HCT116 (cell line): ENCODE results near the gene BCAN. TPM values are rescaled to one million over a fixed set of nuclear protein-coding genes. Genes with fewer than 3 reads are reported as not detected.

ENCODE experiments used
- ATAC-seq: fragments of 200-7000 bp; cut with Tn5 transposase; 2 replicates; pipeline ENCODE4 v1.9.1; 2020; ENCODE audit warnings: mild to moderate bottlenecking, moderate library complexity
- BruUV-seq: library from RNA; stranded (reverse); fragments of 400-500 nt; replicated peaks from 2 replicates; lab custom pipeline; 2021; lab: Mats Ljungman, UMichigan
- CTCF ChIA-PET: fragments of 300-600 bp; sonication (Branson Sonifier 250); formaldehyde crosslinking; loops from one replicate; lab custom pipeline; 2021; ENCODE audit warnings: antibody characterized with exemption; lab: Charles Lee
- POLR2A ChIA-PET: fragments of 300-600, 350-600 bp; sonication (Branson Sonifier 250); formaldehyde crosslinking; loops from one replicate; lab custom pipeline; 2021; ENCODE audit warnings: antibody characterized with exemption; lab: Charles Lee
- RAD21 ChIA-PET, 2 experiments: fragments of 300-600 bp; sonication (Branson Sonifier 250); formaldehyde crosslinking; loops; one replicate each; lab custom pipeline; 2023; ENCODE audit warnings: low total read pairs in 2 of 2; ENCODE audit not compliant: uncharacterized antibody in 2 of 2, unreplicated experiment in 2 of 2, low non-redundant PET in 1 of 2; lab: Charles Lee
- DNase-seq: peaks from one replicate; pipeline ENCODE4 v3.0.0-alpha.2; 2010; ENCODE audit warnings: low read depth, low spot score
- H2AFZ ChIP-seq: fragments of 200-600 bp; shearing (Covaris generic), sonication (generic); 2 replicates; pipeline ENCODE4 v1.6.1; 2017; ENCODE audit warnings: low read depth, mixed run types, mixed read lengths, antibody characterized with exemption, low read length; ENCODE audit not compliant: poor library complexity, severe bottlenecking
- H3K27ac ChIP-seq: 2 replicates; pipeline ENCODE4 v1.5.1; 2012; ENCODE audit warnings: low read depth, low read length
- H3K27me3 ChIP-seq: fragments of 200-600 bp; sonication (generic); 2 replicates; pipeline ENCODE4 v1.6.1; 2016; ENCODE audit warnings: mixed run types, low read length, mixed read lengths; ENCODE audit not compliant: insufficient read depth
- H3K36me3 ChIP-seq, 2 experiments: fragments of 200-500 bp in 1 of 2; fragments of 200-600 bp in 1 of 2; sonication (Bioruptor generic) in 1 of 2; sonication (generic) in 1 of 2; 2 replicates each; pipeline versions ENCODE4 v1.5.1 to v1.6.1; 2014 to 2016; ENCODE audit warnings: low read length in 2 of 2, inconsistent platforms in 1 of 2, mixed read lengths in 1 of 2, mixed run types in 1 of 2; ENCODE audit not compliant: insufficient read depth in 2 of 2, control insufficient read depth in 1 of 2
- H3K4me1 ChIP-seq, 2 experiments: fragments of 200-600 bp in 1 of 2; sonication (generic) in 1 of 2; 2 replicates each; pipeline versions ENCODE4 v1.5.1 to v1.6.1; 2012 to 2017; ENCODE audit warnings: low read length in 2 of 2, inconsistent platforms in 1 of 2, mild to moderate bottlenecking in 1 of 2, mixed read lengths in 1 of 2, mixed run types in 1 of 2, moderate library complexity in 1 of 2; ENCODE audit not compliant: insufficient read depth in 2 of 2, control insufficient read depth in 1 of 2
- H3K4me2 ChIP-seq: fragments of 200-600 bp; sonication (generic); 2 replicates; pipeline ENCODE4 v1.6.1; 2017; ENCODE audit warnings: mixed run types, low read length, mixed read lengths
- H3K4me3 ChIP-seq, 2 experiments: fragments of 200-600 bp in 1 of 2; sonication (generic) in 1 of 2; replicated peaks in 1 of 2; 2 replicates each; pipeline ENCODE4 v1.5.1; 2011 to 2016; ENCODE audit warnings: low read length in 2 of 2, control low read depth in 1 of 2, low read depth in 1 of 2, mild to moderate bottlenecking in 1 of 2, mixed read lengths in 1 of 2, mixed run types in 1 of 2
- H3K79me2 ChIP-seq: fragments of 200-600 bp; sonication (generic); 2 replicates; pipeline ENCODE4 v1.6.1; 2017; ENCODE audit warnings: mild to moderate bottlenecking, mixed run types, low read length, moderate library complexity, mixed read lengths; ENCODE audit not compliant: insufficient read depth
- H3K9ac ChIP-seq: fragments of 200-600 bp; sonication (generic); 2 replicates; pipeline ENCODE4 v1.6.1; 2016; ENCODE audit warnings: low read length, mixed read lengths
- H3K9me2 ChIP-seq: fragments of 200-600 bp; sonication (generic), shearing (Covaris generic); 2 replicates; pipeline ENCODE4 v1.6.1; 2017; ENCODE audit warnings: mixed run types, mild to moderate bottlenecking, moderate library complexity; ENCODE audit not compliant: insufficient read depth
- H3K9me3 ChIP-seq, 2 experiments: fragments of 200-500 bp in 1 of 2; fragments of 200-600 bp in 1 of 2; sonication (Bioruptor generic) in 1 of 2; sonication (generic) in 1 of 2; 2 replicates each; pipeline ENCODE4 v1.6.1; 2014 to 2017; ENCODE audit warnings: low read length in 2 of 2, mixed read lengths in 2 of 2, inconsistent platforms in 1 of 2, low read depth in 1 of 2, mild to moderate bottlenecking in 1 of 2, mixed run types in 1 of 2, moderate library complexity in 1 of 2; ENCODE audit not compliant: control insufficient read depth in 1 of 2, insufficient read depth in 1 of 2
- H4K20me1 ChIP-seq: fragments of 200-600 bp; sonication (generic), shearing (Covaris generic); 2 replicates; pipeline ENCODE4 v1.6.1; 2017; ENCODE audit warnings: mixed run types, mild to moderate bottlenecking, moderate library complexity; ENCODE audit not compliant: insufficient read depth
- CBX3 ChIP-seq: IDR thresholded peaks from 2 replicates; pipeline ENCODE4 v1.6.1; 2012; ENCODE audit warnings: low read depth
- CEBPB ChIP-seq: IDR thresholded peaks from 2 replicates; pipeline ENCODE4 v1.6.1; 2012; ENCODE audit warnings: low read depth
- CTCF ChIP-seq, 3 experiments: fragments of 200-600 bp in 1 of 3; sonication (generic) in 1 of 3; IDR thresholded peaks in 2 of 3; conservative IDR thresholded peaks in 1 of 3; 2 replicates each; pipeline ENCODE4 v1.5.1; 2012 to 2017; ENCODE audit warnings: low read depth in 2 of 3, low read length in 2 of 3, antibody characterized with exemption in 1 of 3, borderline replicate concordance in 1 of 3, control low read depth in 1 of 3, mild to moderate bottlenecking in 1 of 3, mixed read lengths in 1 of 3, mixed run types in 1 of 3, moderate library complexity in 1 of 3; ENCODE audit not compliant: insufficient read depth in 1 of 3
- EGR1 ChIP-seq: IDR thresholded peaks from 2 replicates; pipeline ENCODE4 v1.6.1; 2012; ENCODE audit warnings: low read depth
- EZH2phosphoT487 ChIP-seq: fragments of 200-600 bp; IDR thresholded peaks from 2 replicates; pipeline ENCODE4 v1.6.1; 2018; ENCODE audit warnings: antibody characterized with exemption, borderline replicate concordance
- FOSL1 ChIP-seq: IDR thresholded peaks from 2 replicates; pipeline ENCODE4 v1.6.1; 2012; ENCODE audit warnings: low read depth
- JUND ChIP-seq: IDR thresholded peaks from 2 replicates; pipeline ENCODE4 v1.6.1; 2012
- MAX ChIP-seq: IDR thresholded peaks from 2 replicates; pipeline ENCODE4 v1.6.1; 2012
- POLR2AphosphoS5 ChIP-seq: IDR thresholded peaks from 2 replicates; pipeline ENCODE4 v1.6.1; 2011; ENCODE audit warnings: mild to moderate bottlenecking, low read depth, low read length, moderate library complexity
- RAD21 ChIP-seq: IDR thresholded peaks from 2 replicates; pipeline ENCODE4 v1.6.1; 2012; ENCODE audit warnings: low read depth, mild to moderate bottlenecking
- SIN3A ChIP-seq: IDR thresholded peaks from 2 replicates; pipeline ENCODE4 v1.6.1; 2012; ENCODE audit warnings: low read depth
- SRF ChIP-seq: IDR thresholded peaks from 2 replicates; pipeline ENCODE4 v1.6.1; 2012; ENCODE audit warnings: low read depth
- YY1 ChIP-seq: IDR thresholded peaks from 2 replicates; pipeline ENCODE4 v1.6.1; 2011; ENCODE audit warnings: low read length, low read depth, moderate library complexity, mild to moderate bottlenecking; ENCODE audit not compliant: insufficient replicate concordance; ENCODE audit errors: extremely low read depth
- ZBTB33 ChIP-seq: IDR thresholded peaks from 2 replicates; pipeline ENCODE4 v1.6.1; 2011; ENCODE audit warnings: mild to moderate bottlenecking, low read length, moderate library complexity; ENCODE audit not compliant: insufficient replicate concordance; ENCODE audit errors: extremely low read depth
- ZFX ChIP-seq: fragments of 450-650 bp; IDR thresholded peaks from 2 replicates; pipeline ENCODE4 v1.6.1; 2017
- intact Hi-C: fragments of 100-400 bp; cut with micrococcal nuclease; formaldehyde crosslinking; loops from 2 replicates; pipeline ENCODE4 v1.10.0; 2022
- total RNA-seq: library from RNA; stranded (reverse); gene quantifications from one replicate; pipeline ENCODE4 v1.2.1, GENCODE V29; 2021; ENCODE audit not compliant: unreplicated experiment

Gene BCAN
- total RNA-seq, 1 experiment from 2014 or later, result not detected

GRCh38 chr1:156624814-156625435 lies 17.0 kb upstream of the BCAN start:
- DNase-seq, result no peak
- Histone ChIP-seq H3K4me3 (no peak overlapping the region), H3K9me3 (no peaks in the 10 kb centered on the region), H3K36me3 (no peaks in the 10 kb centered on the region), H3K4me1 (peaks cover 3 to 7% of the 10 kb centered on the region in 2 experiments; a peak in 2 of 4 replicates), H3K27me3 (no peaks in the 10 kb centered on the region), H3K79me2 (no peaks in the 10 kb centered on the region), H3K27ac (no peak overlapping the region), H3K4me2 (peak overlapping the region; percentile 74; the same call in 1 of the 2 replicates), H4K20me1 (no peaks in the 10 kb centered on the region), H3K9ac (no peak overlapping the region), H2AFZ (no peak overlapping the region), H3K9me2 (no peaks in the 10 kb centered on the region)
- ChIA-PET POLR2A (no interaction called here), RAD21 (interaction anchor here in 1 of 2 experiments (0.6 kb wide), 1 partner anchor 51 kb away, joined by 3 read pairs; no protein-coding TSS in a partner anchor), CTCF (interaction anchor here (0.6 to 1.0 kb wide), 2 partner anchors 53 to 81 kb away, joined by 3 read pairs; partner anchors contain the start of gene NES)
- no TSS peak for BruUV-seq
- TF ChIP-seq EZH2phosphoT487 (no peak), RAD21 (no peak), YY1 (no peak), POLR2AphosphoS5 (no peak), CEBPB (no peak), SRF (no peak), SIN3A (no peak), MAX (no peak), CBX3 (no peak), EGR1 (no peak), ZFX (no peak), FOSL1 (no peak), JUND (no peak), CTCF (IDR thresholded peaks at IDR 0.05 in 2 of 3, conservative IDR thresholded peaks at IDR 0.05 in 1 of 3; ENCODE audit: borderline replicate concordance in 1 of 3, insufficient read depth in 1 of 3, low read depth in 2 of 3, low read length in 2 of 3) (no peak), ZBTB33 (no peak)
- no peak for ATAC-seq
- intact Hi-C loops, result loop anchor here (1.0 to 10.0 kb wide), 2 partner anchors 23 to 300 kb away; partner anchors contain the start of gene LRRC71
